ENCODE results near the gene BCO1.

GRCh38 chr16:81321039-81321438 is 82.5 kb downstream of the BCO1 start:
- TF ChIP-seq EZH2 (IDR thresholded peaks at IDR 0.05) (no peak), POLR2AphosphoS5 (IDR thresholded peaks at IDR 0.05; ENCODE audit: borderline replicate concordance, low read depth, low read length) (no peak), FOXP2 (optimal IDR thresholded peaks at IDR 0.05; ENCODE audit: control extremely low read depth, extremely low read length, insufficient read depth) (no peak)

Measured in SK-N-MC (cell line).